SH-SY5Y (cell line): ENCODE results near the gene IRS4.

Source experiments
- GATA2 ChIP-seq: IDR thresholded peaks from 2 replicates; pipeline ENCODE4 v1.6.1; 2011; ENCODE audit warnings: mild to moderate bottlenecking, low read depth, low read length
- GATA3 ChIP-seq: IDR thresholded peaks from 2 replicates; pipeline ENCODE4 v1.6.1; 2011; ENCODE audit warnings: low read depth, mild to moderate bottlenecking, low read length, moderate library complexity

GRCh38 chrX:108731153-108731552 is 5.2 kb downstream of the IRS4 start:
- TF ChIP-seq GATA3 (no peak), GATA2 (no peak)
